Smooth muscle cell of the brain vasculature (primary cell): ENCODE measurements around the gene ZNF783.
"Not testable (repeated sequence)": the region's sequence is repeated elsewhere in the genome, so short reads cannot be mapped to it uniquely, and the experiment has no call there.

Experiments used
- DNase-seq: peaks from one replicate; pipeline ENCODE4 v3.0.0-alpha.2; 2012; ENCODE audit warnings: low read depth, low spot score

The ZNF783 gene

GRCh38 chr7:149330914-149331567 lies 69.0 kb downstream of the ZNF783 start:
- no peak for DNase-seq

- not testable (repeated sequence) for DNase-seq
These were observed 70.8 kb downstream of the ZNF783 start for GRCh38 chr7:149332602-149333320.

GRCh38 chr7:149333321-149333717 lies 71.3 kb downstream of the ZNF783 start:
- no peak for DNase-seq

GRCh38 chr7:149334219-149334618 lies 72.2 kb downstream of the ZNF783 start:
- no peak for DNase-seq
